Body of pancreas (tissue), 4 donors: ENCODE data around the gene SLC4A9.

Experiments used
- CTCF ChIP-seq, 7 experiments: fragments of 450-650 bp in 4 of 7; fragments of 200-600 bp in 3 of 7; sonication (generic) in 3 of 7; IDR thresholded peaks; one replicate each; pipeline ENCODE4 v1.5.1; 2016 to 2019; ENCODE audit warnings: antibody characterized with exemption in 7 of 7
- POLR2A ChIP-seq, 3 donors: fragments of 450-650 bp; IDR thresholded peaks; one replicate each; pipeline ENCODE4 v1.6.1; 2016; ENCODE audit warnings: antibody characterized with exemption in 3 of 3, mild to moderate bottlenecking in 2 of 3

GRCh38 chr5:140360101-140360500 is at the start of gene SLC4A9:
- no peak for TF ChIP-seq CTCF (IDR thresholded peaks at IDR 0.05)
- no peak for TF ChIP-seq POLR2A (IDR thresholded peaks at IDR 0.05)
